ENCODE data around the gene GPC4. TPM values are rescaled to one million over a fixed set of nuclear protein-coding genes. Genes with fewer than 3 reads are reported as not detected.

The GPC4 gene
- total RNA-seq, 1 experiment from 2014 or later: 26.2 TPM

DNA sequence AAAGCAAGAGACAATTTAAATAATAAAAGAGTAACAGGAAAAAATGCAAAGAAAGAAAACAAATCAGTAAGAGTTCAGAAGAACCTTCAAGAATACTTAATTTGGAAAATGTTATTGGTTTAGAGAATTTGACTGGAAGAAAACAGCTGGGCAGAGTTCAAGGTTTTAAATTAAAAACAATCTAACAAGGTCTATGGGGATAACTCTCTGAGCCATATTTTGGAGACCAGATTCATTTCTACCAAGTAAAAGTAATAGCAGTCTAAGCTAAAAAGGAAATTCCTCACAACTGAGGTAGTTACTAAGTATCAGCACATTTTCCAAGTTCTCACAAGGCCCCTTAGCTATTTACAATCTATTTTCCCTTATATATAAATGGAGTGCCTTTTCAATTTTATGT is 114.7 kb downstream of the GPC4 start:
- no peak overlapping the region for H3K4me3 Mint-ChIP-seq (ENCODE audit: low read depth, unreplicated experiment)
- H3K36me3 Mint-ChIP-seq (ENCODE audit: insufficient read depth, unreplicated experiment): peaks cover 5% of the 10 kb centered on the region
- intact Hi-C loops (cut with micrococcal nuclease; ENCODE audit: unreplicated experiment): no loop called here
- no peaks in the 10 kb centered on the region for H3K4me1 Mint-ChIP-seq (ENCODE audit: low read depth, unreplicated experiment)
- TF ChIP-seq, protein P1, sequence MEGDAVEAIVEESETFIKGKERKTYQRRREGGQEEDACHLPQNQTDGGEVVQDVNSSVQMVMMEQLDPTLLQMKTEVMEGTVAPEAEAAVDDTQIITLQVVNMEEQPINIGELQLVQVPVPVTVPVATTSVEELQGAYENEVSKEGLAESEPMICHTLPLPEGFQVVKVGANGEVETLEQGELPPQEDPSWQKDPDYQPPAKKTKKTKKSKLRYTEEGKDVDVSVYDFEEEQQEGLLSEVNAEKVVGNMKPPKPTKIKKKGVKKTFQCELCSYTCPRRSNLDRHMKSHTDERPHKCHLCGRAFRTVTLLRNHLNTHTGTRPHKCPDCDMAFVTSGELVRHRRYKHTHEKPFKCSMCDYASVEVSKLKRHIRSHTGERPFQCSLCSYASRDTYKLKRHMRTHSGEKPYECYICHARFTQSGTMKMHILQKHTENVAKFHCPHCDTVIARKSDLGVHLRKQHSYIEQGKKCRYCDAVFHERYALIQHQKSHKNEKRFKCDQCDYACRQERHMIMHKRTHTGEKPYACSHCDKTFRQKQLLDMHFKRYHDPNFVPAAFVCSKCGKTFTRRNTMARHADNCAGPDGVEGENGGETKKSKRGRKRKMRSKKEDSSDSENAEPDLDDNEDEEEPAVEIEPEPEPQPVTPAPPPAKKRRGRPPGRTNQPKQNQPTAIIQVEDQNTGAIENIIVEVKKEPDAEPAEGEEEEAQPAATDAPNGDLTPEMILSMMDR (IDR thresholded peaks at IDR 0.05; ENCODE audit: unreplicated experiment): no peak
- no peak for DNase-seq
- BruUV-seq (replicated peaks): no TSS peak
- no peaks in the 10 kb centered on the region for H3K9me3 Mint-ChIP-seq (ENCODE audit: low read depth, unreplicated experiment)
- H3K27me3 Mint-ChIP-seq (ENCODE audit: unreplicated experiment): no peaks in the 10 kb centered on the region
- no peak overlapping the region for H3K27ac Mint-ChIP-seq (ENCODE audit: unreplicated experiment)
- CTCF ChIA-PET: interaction anchor here (0.7 kb wide), 1 partner anchor 101 kb away, joined by 3 read pairs; no protein-coding TSS in a partner anchor

DNA sequence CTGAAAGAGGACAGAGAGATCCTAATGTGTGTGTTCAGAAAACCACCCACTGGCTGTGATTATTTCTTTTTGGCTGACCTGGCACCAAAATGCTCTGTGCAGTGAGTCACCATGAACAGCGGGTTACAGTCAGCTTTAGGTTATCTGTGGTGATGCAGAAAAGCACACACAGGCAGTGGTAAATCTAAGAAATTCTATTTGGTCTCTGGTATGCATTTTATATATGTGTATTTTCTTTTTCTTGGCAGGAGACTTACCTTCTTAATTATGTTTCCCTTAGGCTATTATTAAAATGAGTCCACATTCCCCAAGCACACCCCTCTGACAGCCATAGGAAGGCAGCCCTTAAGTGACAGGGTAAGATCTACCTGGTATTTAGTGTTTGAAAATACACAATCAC is 118.0 kb downstream of the GPC4 start:
- Mint-ChIP-seq H3K4me3 (ENCODE audit: low read depth, unreplicated experiment) (no peak overlapping the region), H3K36me3 (ENCODE audit: insufficient read depth, unreplicated experiment) (no peaks in the 10 kb centered on the region), H3K27me3 (ENCODE audit: unreplicated experiment) (no peaks in the 10 kb centered on the region), H3K4me1 (ENCODE audit: low read depth, unreplicated experiment) (no peaks in the 10 kb centered on the region), H3K27ac (ENCODE audit: unreplicated experiment) (no peak overlapping the region), H3K9me3 (ENCODE audit: low read depth, unreplicated experiment) (no peaks in the 10 kb centered on the region)
- BruUV-seq (replicated peaks): no TSS peak
- DNase-seq: no peak
- CTCF ChIA-PET: no interaction called here
- intact Hi-C loops (cut with micrococcal nuclease; ENCODE audit: unreplicated experiment): no loop called here
- TF ChIP-seq, protein P1 (IDR thresholded peaks at IDR 0.05; ENCODE audit: unreplicated experiment): no peak

DNA sequence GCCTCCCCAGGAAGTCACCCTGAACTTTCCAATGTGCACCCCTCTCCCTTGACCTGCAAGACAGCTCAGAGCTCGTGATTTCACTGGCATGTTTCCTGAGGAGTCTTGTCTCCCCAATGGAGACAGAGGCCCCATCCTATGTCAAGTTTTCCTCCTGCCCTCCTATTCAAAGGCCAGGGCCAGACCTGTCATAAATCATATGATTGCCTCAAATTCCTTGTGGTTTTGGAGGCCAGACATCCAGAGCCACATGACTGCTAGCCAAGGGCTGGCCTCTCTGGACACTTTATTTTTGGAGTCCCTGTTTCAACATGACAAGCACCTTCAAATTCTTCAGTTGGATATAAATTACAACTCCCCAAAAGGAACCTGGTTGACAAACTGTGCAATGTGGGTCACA is 121.2 kb downstream of the GPC4 start:
- TF ChIP-seq, protein P1 (IDR thresholded peaks at IDR 0.05; ENCODE audit: unreplicated experiment): no peak
- Mint-ChIP-seq H3K4me1 (ENCODE audit: low read depth, unreplicated experiment) (no peaks in the 10 kb centered on the region), H3K9me3 (ENCODE audit: low read depth, unreplicated experiment) (no peaks in the 10 kb centered on the region), H3K4me3 (ENCODE audit: low read depth, unreplicated experiment) (no peak overlapping the region), H3K27me3 (ENCODE audit: unreplicated experiment) (no peaks in the 10 kb centered on the region), H3K27ac (ENCODE audit: unreplicated experiment) (no peak overlapping the region), H3K36me3 (ENCODE audit: insufficient read depth, unreplicated experiment) (peaks cover 4% of the 10 kb centered on the region)
- DNase-seq: no peak
- CTCF ChIA-PET: no interaction called here
- intact Hi-C loops (cut with micrococcal nuclease; ENCODE audit: unreplicated experiment): no loop called here
- no TSS peak for BruUV-seq (replicated peaks)

DNA sequence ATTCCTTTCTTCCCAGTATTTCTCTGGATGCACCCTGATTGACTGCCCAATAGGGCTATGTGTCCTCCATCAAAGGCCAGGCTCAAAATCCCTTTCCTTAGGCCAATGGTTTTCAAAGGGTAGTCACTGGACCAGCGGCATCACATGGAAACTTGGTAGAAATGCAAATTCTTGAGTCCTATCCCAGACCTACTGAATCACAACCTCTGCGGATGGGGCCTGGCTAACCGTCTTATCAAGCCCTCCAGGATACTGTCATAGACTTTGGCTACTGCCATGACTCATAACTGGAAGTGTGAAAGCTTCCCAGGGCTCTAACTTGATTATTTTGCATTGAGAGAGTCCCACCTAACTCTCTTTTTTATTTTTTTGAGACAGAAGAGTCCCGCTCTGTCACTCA is 125.2 kb downstream of the GPC4 start:
- DNase-seq: no peak
- TF ChIP-seq, protein P1 (IDR thresholded peaks at IDR 0.05; ENCODE audit: unreplicated experiment): no peak
- CTCF ChIA-PET: no interaction called here
- H3K9me3 Mint-ChIP-seq (ENCODE audit: low read depth, unreplicated experiment): no peaks in the 10 kb centered on the region
- no peak overlapping the region for H3K27ac Mint-ChIP-seq (ENCODE audit: unreplicated experiment)
- H3K27me3 Mint-ChIP-seq (ENCODE audit: unreplicated experiment): no peaks in the 10 kb centered on the region
- no peak overlapping the region for H3K4me3 Mint-ChIP-seq (ENCODE audit: low read depth, unreplicated experiment)
- H3K4me1 Mint-ChIP-seq (ENCODE audit: low read depth, unreplicated experiment): no peaks in the 10 kb centered on the region
- no TSS peak for BruUV-seq (replicated peaks)
- intact Hi-C loops (cut with micrococcal nuclease; ENCODE audit: unreplicated experiment): no loop called here
- H3K36me3 Mint-ChIP-seq (ENCODE audit: insufficient read depth, unreplicated experiment): peaks cover 4% of the 10 kb centered on the region

Measured in Calu3 (cell line).